HG03521 (cell line): ENCODE measurements around the gene DNTTIP2.
"Not testable (repeated sequence)": the region's sequence is repeated elsewhere in the genome, so short reads cannot be mapped to it uniquely, and the experiment has no call there.

ENCODE experiments used
- ATAC-seq: cut with Tn5 transposase; IDR thresholded peaks from one replicate; pipeline ENCODE4 v1.9.1; 2021; ENCODE audit warnings: mild to moderate bottlenecking, moderate library complexity; ENCODE audit not compliant: unreplicated experiment

Gene DNTTIP2

DNA sequence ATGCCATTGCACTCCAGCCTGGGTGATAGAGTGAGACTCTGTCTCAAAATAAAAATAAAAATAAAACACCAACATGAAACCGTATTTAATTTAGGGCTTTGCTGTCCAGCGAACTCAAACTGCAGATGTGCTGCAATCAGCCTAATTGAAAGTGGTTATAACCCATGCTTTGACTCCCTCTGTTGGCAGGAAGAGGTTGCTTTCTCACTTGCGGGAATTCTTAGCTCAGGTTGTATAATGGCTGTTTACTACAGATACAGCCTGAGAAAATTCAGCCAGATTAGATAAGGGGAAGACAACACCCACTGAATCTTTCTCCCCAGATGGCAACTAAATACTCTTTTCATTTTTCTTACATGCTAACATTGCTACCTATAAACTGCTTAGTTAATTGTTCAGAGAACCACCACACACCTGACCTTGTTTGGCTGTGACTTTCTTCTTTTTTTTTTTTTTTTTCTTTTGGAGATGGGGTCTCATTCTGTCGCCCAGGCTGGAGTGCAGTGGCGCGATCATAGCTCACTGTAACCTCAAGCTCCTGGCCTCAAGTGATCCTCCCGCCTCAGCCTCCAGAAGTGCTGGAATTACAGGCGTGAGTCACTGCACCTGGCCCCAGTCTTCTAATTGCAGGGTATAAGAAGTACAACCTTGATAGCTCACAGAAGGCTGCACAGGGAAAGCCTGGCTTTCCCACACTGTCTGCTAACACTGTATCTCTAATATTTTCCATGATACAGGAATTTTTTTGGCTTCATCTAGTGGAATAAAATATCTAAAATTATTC is 34.6 kb downstream of the DNTTIP2 start:
- ATAC-seq = no peak

DNA sequence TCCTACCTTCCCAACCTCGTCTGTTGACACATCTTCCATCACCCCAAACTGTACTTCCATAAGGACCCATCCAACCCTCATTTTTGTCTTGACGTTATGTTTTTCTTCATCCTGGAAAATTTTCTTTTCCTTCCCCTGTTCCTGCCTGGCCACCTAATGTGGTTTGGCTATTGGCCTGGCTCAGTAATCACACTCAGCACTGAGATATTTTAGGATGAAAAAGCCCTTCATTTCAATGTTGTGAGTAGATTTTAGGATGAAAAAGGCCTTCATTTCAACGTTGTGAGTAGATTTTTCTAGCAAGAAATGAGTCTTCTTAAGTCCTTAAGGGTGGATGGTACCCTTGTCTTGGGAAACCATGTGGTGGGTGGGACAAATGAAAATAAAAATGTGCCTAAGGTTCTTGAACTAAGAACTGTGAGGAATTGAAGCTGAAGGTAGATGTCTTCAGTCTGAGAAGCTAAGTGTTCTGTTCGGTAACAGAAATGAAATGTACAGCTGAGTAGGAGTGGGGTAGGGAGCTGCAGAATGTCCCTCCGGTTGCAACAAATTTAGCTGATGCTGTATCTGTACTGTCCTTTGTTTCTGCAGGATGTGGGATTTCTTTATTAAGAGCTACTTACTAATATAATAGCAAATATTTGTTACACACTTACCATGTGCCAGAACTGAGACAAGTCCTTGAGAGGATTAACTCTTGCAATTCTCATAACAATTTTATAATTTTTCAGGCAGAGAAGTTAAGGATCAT is 36.1 kb downstream of the DNTTIP2 start:
- no peak for ATAC-seq

DNA sequence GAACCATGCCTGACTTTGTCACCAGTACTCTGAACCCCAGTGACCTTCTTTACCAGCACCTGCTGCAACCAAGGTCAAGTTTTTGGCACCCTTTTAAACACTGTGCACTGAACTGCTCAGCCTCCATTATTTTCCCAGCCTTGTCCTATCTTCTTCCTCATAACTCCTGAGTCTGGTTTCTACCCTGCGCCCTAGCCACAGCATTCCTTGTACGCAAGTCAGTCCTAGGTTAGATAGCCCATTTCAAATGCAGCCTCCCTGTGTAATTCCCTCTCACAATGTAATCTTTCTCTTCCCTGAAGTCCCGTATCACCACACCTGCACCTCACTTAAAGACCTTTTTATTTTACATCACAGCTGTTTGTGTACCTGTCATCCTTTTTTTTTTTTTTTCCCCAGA is 37.2 kb downstream of the DNTTIP2 start:
- no peak for ATAC-seq

GRCh38 chr1:93840956-93841482 is 38.0 kb downstream of the DNTTIP2 start:
- no peak for ATAC-seq

- ATAC-seq = no peak
These were observed 39.3 kb downstream of the DNTTIP2 start for GRCh38 chr1:93839753-93840152.

DNA sequence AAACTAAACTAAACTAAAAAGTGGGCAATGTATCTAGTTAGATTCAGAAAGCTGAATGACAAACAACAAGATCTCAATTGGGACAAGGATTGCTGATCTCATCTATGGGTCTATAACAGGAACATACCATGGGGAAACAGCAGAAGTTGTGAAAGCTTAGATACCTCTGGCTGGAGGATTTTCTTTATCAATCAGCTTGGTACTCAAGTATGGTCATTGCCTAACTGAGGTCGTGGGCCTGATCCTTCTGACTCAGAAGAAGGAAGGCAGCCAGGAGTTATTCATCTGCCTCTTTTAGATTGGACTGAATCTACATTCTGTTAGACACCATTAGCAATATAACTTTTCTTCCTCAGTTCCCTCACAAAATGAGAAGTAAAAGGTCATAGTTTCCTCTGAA is 39.7 kb downstream of the DNTTIP2 start:
- no peak for ATAC-seq

- ATAC-seq = no peak
These were observed 41.0 kb downstream of the DNTTIP2 start for GRCh38 chr1:93837961-93838360.

- ATAC-seq = not testable (repeated sequence)
These were observed 45.7 kb downstream of the DNTTIP2 start for GRCh38 chr1:93833293-93833692.

DNA sequence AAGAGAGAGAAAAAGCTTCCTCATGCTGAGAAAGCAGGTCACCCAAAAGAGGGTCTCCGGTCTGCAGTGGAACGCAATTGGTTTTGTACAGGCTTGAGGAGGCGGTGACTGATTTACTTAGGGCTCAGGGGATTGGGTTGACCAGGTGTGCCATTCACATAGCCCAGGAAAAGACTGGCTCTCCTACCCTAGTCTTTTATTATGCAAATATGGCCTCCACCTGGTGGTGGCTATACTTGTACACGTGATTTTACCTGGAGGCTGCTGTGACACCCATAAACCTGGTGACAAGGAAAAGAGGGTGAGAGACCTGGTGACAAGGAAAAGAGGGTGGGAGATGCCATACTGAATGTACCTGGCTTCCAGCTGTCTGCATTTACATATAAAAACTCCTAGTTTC is 49.9 kb downstream of the DNTTIP2 start:
- no peak for ATAC-seq

- ATAC-seq = no peak
These were observed 50.6 kb downstream of the DNTTIP2 start for GRCh38 chr1:93828367-93828755.

- no peak for ATAC-seq
These were observed 51.2 kb downstream of the DNTTIP2 start for GRCh38 chr1:93827633-93828366.

- ATAC-seq = no peak
These were observed 51.9 kb downstream of the DNTTIP2 start for GRCh38 chr1:93827128-93827527.

DNA sequence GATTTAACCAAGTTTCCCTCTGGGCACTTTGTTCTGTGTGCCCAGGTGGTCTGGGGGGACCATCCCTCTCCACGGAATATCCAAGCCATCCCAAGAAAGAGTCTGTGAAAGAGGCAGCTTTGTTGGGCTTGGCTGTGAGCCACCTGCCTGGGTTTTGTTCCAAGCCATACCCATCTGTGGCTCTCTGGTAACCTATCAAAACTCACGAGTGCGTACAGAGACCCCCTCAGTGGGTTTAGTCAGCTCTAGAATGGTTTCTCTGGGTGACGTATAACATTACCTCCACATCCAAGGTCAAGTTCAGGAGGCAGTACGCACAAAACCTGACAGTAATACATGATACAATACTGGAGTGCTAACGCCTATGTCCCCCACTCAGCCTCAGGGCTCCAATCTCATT is 54.2 kb downstream of the DNTTIP2 start:
- no peak for ATAC-seq

DNA sequence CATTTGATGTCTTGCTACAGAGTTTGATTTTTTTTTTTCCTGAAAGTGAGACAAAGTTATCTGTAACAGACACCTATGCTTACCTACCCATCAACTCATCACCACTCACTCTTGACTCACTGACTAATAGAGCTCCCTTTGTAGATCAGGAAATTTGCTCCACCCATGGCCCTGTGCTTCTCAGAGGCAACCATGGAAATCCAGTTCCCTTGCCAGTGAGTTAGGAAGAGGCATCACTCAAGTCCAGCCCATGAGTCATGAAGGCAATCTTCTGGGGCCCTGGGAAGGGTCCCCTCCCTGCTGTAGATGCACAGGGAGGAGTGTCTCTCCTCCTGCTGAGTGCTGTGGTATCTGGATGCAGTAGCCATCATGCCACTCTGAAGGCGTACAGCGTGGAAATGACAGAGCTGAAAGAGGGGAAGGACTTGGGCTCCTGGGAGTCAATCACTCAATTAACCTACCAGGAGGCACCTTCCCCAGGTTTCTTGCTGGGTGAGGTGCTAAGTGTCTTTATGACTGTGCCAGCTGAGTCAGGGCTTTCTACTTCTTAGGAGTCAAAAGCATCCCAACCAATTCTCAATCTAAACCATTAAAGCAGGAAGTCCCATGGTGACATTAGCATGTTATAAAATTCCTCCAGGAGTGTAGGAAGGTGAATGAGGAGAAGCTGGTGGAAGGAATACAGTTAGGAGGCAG is 56.1 kb downstream of the DNTTIP2 start:
- no peak for ATAC-seq

GRCh38 chr1:93821423-93822144 is 57.4 kb downstream of the DNTTIP2 start:
- no peak for ATAC-seq

GRCh38 chr1:93820554-93821422 is 58.2 kb downstream of the DNTTIP2 start:
- ATAC-seq = no peak

- ATAC-seq = no peak
These were observed 60.4 kb downstream of the DNTTIP2 start for GRCh38 chr1:93818570-93818959.

- ATAC-seq = no peak
These were observed 61.0 kb downstream of the DNTTIP2 start for GRCh38 chr1:93817819-93818569.
